GM06990 (cell line): ENCODE results near the gene SLC13A5.

Source experiments
- DNase-seq: peaks from one replicate; pipeline ENCODE4 v3.0.0-alpha.2; 2011; ENCODE audit not compliant: insufficient read length; ENCODE audit errors: extremely low read depth
- H3K27me3 ChIP-seq: replicated peaks from 2 replicates; pipeline ENCODE4 v1.6.0; 2011; ENCODE audit warnings: low read length; ENCODE audit not compliant: control insufficient read depth, insufficient read depth
- H3K36me3 ChIP-seq: 2 replicates; pipeline ENCODE4 v1.5.1; 2011; ENCODE audit warnings: low read length; ENCODE audit not compliant: control insufficient read depth, insufficient read depth
- H3K4me3 ChIP-seq: replicated peaks from 2 replicates; pipeline ENCODE4 v1.5.1; 2011; ENCODE audit warnings: low read depth, mild to moderate bottlenecking, control low read depth, low read length
- TF ChIP-seq, protein P1 (sequence below): IDR thresholded peaks from 2 replicates; pipeline ENCODE4 v1.5.1; 2011; ENCODE audit warnings: low read length, control low read depth, mild to moderate bottlenecking, inconsistent platforms; ENCODE audit not compliant: insufficient read depth, poor library complexity, severe bottlenecking

The SLC13A5 gene

DNA sequence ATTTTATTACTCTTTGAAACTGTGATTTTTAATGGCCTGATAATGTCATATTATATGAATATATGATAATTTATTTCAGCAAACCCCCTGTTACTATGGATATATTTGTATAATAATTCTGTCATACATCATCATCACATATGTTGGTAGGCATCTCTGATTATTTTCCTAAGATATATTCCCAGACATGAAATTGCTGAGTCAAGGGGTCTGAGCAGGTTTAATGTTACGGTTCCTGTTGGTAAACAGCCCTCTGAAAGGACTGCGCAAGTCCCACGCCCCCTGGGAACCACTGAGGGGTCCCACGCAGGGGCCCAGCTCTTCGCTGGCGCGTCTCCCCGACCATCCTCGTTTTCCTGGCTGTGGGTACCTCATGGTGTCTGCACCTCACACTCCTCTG lies 24.2 kb downstream of the SLC13A5 start:
- Histone ChIP-seq H3K4me3 (no peak overlapping the region), H3K27me3 (peaks cover under 1% of the 10 kb centered on the region; the same call in 1 of the 2 replicates), H3K36me3 (no peaks in the 10 kb centered on the region)
- no peak for DNase-seq
- TF ChIP-seq, protein P1, sequence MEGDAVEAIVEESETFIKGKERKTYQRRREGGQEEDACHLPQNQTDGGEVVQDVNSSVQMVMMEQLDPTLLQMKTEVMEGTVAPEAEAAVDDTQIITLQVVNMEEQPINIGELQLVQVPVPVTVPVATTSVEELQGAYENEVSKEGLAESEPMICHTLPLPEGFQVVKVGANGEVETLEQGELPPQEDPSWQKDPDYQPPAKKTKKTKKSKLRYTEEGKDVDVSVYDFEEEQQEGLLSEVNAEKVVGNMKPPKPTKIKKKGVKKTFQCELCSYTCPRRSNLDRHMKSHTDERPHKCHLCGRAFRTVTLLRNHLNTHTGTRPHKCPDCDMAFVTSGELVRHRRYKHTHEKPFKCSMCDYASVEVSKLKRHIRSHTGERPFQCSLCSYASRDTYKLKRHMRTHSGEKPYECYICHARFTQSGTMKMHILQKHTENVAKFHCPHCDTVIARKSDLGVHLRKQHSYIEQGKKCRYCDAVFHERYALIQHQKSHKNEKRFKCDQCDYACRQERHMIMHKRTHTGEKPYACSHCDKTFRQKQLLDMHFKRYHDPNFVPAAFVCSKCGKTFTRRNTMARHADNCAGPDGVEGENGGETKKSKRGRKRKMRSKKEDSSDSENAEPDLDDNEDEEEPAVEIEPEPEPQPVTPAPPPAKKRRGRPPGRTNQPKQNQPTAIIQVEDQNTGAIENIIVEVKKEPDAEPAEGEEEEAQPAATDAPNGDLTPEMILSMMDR, result no peak

DNA sequence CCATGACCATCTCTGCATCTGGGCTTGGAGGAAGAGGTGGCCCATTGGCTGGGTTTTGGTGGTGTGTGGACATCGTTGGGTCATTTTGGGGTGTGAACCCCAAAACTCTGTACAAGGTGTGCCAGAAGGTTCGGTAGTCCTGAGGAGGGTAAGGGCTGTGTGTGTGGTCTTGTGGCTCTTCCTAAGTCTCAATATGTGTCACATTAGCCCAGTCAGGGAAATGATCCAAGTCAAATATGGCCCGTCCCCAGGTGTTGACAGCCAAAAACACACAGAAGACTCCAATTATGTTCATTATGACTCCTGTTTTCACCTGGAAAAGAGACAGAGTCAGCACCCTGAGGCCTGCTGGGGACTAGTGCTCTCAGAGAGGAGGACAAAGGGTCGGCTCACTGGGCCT lies 27.1 kb downstream of the SLC13A5 start:
- TF ChIP-seq, protein P1, result no peak
- no peak for DNase-seq
- H3K27me3 ChIP-seq, result no peaks in the 10 kb centered on the region; the same call in 1 of the 2 replicates

DNA sequence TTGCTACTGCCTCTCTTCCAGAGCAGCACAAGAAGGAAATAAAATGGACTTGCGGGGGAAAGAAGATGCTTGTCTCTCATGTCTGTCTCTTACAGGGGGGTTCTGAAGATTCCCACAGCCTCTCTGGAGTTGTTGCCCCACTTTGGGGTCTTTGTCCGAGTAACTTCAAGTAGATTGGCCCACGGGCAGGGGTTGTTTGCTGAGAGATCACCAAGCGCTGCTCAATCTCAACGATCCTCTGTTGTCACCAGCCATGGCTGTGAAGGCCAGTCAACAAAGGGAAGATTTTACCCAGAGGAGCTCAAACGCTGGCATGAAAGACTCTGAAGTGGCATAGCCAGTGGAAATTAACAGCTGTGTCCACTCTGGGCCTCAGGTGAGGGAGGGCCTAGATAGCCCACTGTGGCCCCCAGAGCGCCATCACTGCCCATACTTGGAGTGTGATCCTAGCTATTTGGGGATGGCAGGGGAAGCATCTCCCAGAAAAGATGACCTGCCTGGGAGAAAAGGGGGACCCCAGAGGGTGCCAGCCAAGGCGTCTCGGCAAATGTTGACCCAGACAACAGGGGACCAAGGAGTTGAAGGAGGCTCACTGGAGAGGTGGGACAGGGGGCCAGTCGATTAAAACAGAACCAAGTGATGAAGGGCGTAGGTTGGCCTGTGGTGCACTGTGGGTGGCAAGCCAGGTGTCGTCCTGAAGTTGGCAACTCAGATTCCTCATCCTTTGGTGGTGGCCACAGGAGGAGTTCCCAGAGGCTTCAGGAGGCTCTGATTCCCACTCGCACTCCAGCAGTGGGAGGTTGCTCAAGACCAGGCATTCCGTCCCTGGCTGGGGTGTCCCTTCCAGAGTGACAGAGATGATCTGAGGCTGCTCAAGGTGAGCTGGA lies 28.0 kb downstream of the SLC13A5 start:
- H3K27me3 ChIP-seq, result no peaks in the 10 kb centered on the region
- TF ChIP-seq, protein P1, result no peak
- no peak for DNase-seq

More for the DNA sequence above, 27.1 kb downstream of the SLC13A5 start:
- Histone ChIP-seq H3K36me3 (no peaks in the 10 kb centered on the region), H3K4me3 (no peak overlapping the region)

DNA sequence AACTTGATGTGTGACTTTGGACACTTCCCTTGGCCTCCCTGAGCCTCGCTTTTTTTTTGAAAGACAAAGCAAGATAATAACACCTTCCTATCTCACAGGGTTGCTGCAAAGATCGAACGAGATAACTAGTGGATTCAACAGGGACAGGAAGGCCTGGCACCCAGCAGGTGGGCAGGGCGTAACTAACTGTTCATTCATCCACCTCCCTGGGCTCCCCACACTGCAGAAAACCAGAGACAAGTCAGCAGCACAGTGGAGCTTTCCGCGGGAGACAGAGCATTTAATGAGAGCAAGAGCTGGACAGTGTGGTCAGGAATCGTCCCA lies 28.7 kb downstream of the SLC13A5 start:
- no peak overlapping the region for H3K4me3 ChIP-seq
- no peaks in the 10 kb centered on the region for H3K27me3 ChIP-seq
- no peak for DNase-seq
- TF ChIP-seq, protein P1, result no peak
- no peaks in the 10 kb centered on the region for H3K36me3 ChIP-seq

More for the DNA sequence above, 28.0 kb downstream of the SLC13A5 start:
- H3K4me3 ChIP-seq, result no peak overlapping the region
- H3K36me3 ChIP-seq, result no peaks in the 10 kb centered on the region

DNA sequence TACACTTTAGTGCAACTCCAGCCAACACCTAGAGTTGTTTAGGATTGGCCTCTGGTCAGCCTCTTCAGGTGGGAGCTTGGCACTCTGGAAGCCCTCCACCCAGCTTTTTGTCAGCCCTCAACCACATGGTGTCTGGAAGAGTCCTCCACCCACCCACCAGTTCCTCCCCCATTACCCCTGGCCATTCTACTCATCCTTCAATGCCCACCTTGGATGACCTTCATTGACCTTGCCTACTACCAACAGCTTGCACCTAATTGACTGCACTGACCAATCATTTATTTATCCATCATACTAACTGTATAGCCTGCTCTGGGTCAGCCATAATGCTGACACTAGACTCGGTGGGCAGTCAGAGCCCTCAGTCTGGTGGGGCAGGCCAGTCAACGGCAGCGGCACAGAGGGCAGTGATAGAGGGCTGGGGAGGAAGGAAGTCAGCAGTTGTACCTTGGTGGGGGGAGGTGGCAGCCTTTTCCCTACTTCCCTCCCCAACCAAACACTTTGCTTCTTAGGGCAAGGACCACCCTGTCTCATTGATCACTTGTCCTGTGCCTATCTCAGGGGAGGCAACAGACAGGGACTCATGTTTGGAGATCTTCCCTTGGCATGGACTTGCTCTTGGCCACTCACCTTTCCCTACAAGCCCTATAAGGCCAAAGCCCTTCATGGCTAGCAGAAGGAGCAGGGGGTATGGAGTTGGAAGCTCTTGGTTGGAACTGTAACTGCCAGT lies 29.3 kb downstream of the SLC13A5 start:
- DNase-seq, result no peak
- TF ChIP-seq, protein P1, result no peak
- H3K36me3 ChIP-seq, result no peaks in the 10 kb centered on the region
- H3K27me3 ChIP-seq, result no peaks in the 10 kb centered on the region
- no peak overlapping the region for H3K4me3 ChIP-seq
